Neutrophil (primary cell): ENCODE measurements around the gene MAMLD1.

Experiments
- H3K27ac ChIP-seq: fragments of 200-600 bp; sonication (generic); 2 replicates; pipeline ENCODE4 v1.5.1; 2016; ENCODE audit warnings: mild to moderate bottlenecking, moderate library complexity
- H3K27me3 ChIP-seq: fragments of 200-600 bp; sonication (generic); 2 replicates; pipeline ENCODE4 v1.6.0; 2016; ENCODE audit warnings: mild to moderate bottlenecking
- H3K36me3 ChIP-seq: fragments of 200-600 bp; sonication (generic); 2 replicates; pipeline ENCODE4 v1.5.1; 2017
- H3K4me1 ChIP-seq, 2 experiments: fragments of 200-600 bp in 1 of 2; sonication (generic) in 1 of 2; 1 replicate in 1 of 2; 2 replicates in 1 of 2; pipeline versions ENCODE4 v1.5.1 to v1.6.1; 2013 to 2016; ENCODE audit warnings: low read depth in 1 of 2, low read length in 1 of 2, mild to moderate bottlenecking in 1 of 2, moderate library complexity in 1 of 2; ENCODE audit not compliant: control insufficient read depth in 1 of 2, insufficient read depth in 1 of 2
- H3K4me3 ChIP-seq, 2 experiments: fragments of 200-600 bp in 1 of 2; sonication (generic) in 1 of 2; 1 replicate in 1 of 2; 2 replicates in 1 of 2; pipeline ENCODE4 v1.5.1; 2013 to 2016; ENCODE audit warnings: low read depth in 1 of 2, low read length in 1 of 2, mild to moderate bottlenecking in 1 of 2, moderate library complexity in 1 of 2
- H3K9me3 ChIP-seq: fragments of 200-600 bp; sonication (generic); 2 replicates; pipeline ENCODE4 v1.5.1; 2016
- CTCF ChIP-seq: fragments of 200-600 bp; sonication (generic); IDR thresholded peaks from 2 replicates; pipeline ENCODE4 v1.5.1; 2016; ENCODE audit warnings: antibody characterized with exemption

The MAMLD1 gene

GRCh38 chrX:150531467-150531866, 168.3 kb downstream of the MAMLD1 start:
- Histone ChIP-seq H3K4me3 (no peak overlapping the region), H3K36me3 (no peaks in the 10 kb centered on the region), H3K27ac (no peak overlapping the region), H3K4me1 (peaks cover 5 to 9% of the 10 kb centered on the region in 2 experiments), H3K9me3 (no peaks in the 10 kb centered on the region), H3K27me3 (no peaks in the 10 kb centered on the region)
- TF ChIP-seq CTCF, result no peak

- H3K4me1 ChIP-seq, result no peaks in the 10 kb centered on the region
- no peaks in the 10 kb centered on the region for H3K36me3 ChIP-seq
- H3K27ac ChIP-seq, result no peak overlapping the region
- no peaks in the 10 kb centered on the region for H3K9me3 ChIP-seq
- no peaks in the 10 kb centered on the region for H3K27me3 ChIP-seq
- TF ChIP-seq CTCF, result no peak
- H3K4me3 ChIP-seq, result no peak overlapping the region
Observed at GRCh38 chrX:150533863-150534262, 170.7 kb downstream of the MAMLD1 start.

- Histone ChIP-seq H3K4me3 (no peak overlapping the region), H3K4me1 (no peaks in the 10 kb centered on the region), H3K27ac (no peak overlapping the region), H3K36me3 (no peaks in the 10 kb centered on the region), H3K27me3 (no peaks in the 10 kb centered on the region), H3K9me3 (no peaks in the 10 kb centered on the region)
- no peak for TF ChIP-seq CTCF
Observed at GRCh38 chrX:150536455-150537116, 173.5 kb downstream of the MAMLD1 start.

GRCh38 chrX:150537851-150538250, 174.7 kb downstream of the MAMLD1 start:
- Histone ChIP-seq H3K4me3 (no peak overlapping the region), H3K36me3 (no peaks in the 10 kb centered on the region), H3K9me3 (no peaks in the 10 kb centered on the region), H3K27ac (no peak overlapping the region), H3K27me3 (no peaks in the 10 kb centered on the region), H3K4me1 (no peaks in the 10 kb centered on the region)
- TF ChIP-seq CTCF, result no peak

GRCh38 chrX:150540965-150541364, 177.8 kb downstream of the MAMLD1 start:
- TF ChIP-seq CTCF, result no peak
- Histone ChIP-seq H3K36me3 (no peaks in the 10 kb centered on the region), H3K27me3 (no peaks in the 10 kb centered on the region)

More at GRCh38 chrX:150540965-150541364, 177.8 kb downstream of the MAMLD1 start:
- H3K4me3 ChIP-seq, result no peak overlapping the region
- H3K4me1 ChIP-seq, result no peaks in the 10 kb centered on the region
- H3K27ac ChIP-seq, result no peak overlapping the region
- H3K9me3 ChIP-seq, result no peaks in the 10 kb centered on the region
